H1 (cell line): ENCODE data around the gene MRPL32. TPM values are rescaled to one million over a fixed set of nuclear protein-coding genes. Genes with fewer than 3 reads are reported as not detected.
A peak's percentile ranks its signal among the peaks of the same experiment; 100 is the strongest.

Experiments
- CTCF ChIA-PET: fragments of 300-600 bp; sonication (Branson Sonifier 250); formaldehyde crosslinking; loops from one replicate; lab custom pipeline; 2021; ENCODE audit not compliant: partially characterized antibody; lab: Charles Lee
- POLR2A ChIA-PET: fragments of 300-600 bp; sonication (Branson Sonifier 250); formaldehyde crosslinking; loops from one replicate; lab custom pipeline; 2021; ENCODE audit warnings: inconsistent platforms; ENCODE audit not compliant: partially characterized antibody; lab: Charles Lee
- DNase-seq, 2 experiments: peaks; one replicate each; pipeline versions ENCODE4 v3.0.0 to v3.0.0-alpha.2; 2010 to 2022; ENCODE audit warnings: low spot score in 2 of 2, low read depth in 1 of 2, mixed read lengths in 1 of 2
- FAIRE-seq: peaks from 2 replicates; lab custom pipeline; 2011; peaks lifted over from hg19 to GRCh38; lab: Jason Lieb, UNC
- H2AFZ ChIP-seq: 2 replicates; pipeline ENCODE4 v1.8.1; 2012; ENCODE audit warnings: low read length, inconsistent platforms
- H2AK5ac ChIP-seq: 2 replicates; pipeline ENCODE4 v1.6.1; 2013; ENCODE audit warnings: low read depth, low read length
- H2BK120ac ChIP-seq: replicated peaks from 2 replicates; pipeline ENCODE3; 2013; ENCODE audit warnings: low read depth, low read length, inconsistent platforms
- H2BK12ac ChIP-seq: 2 replicates; pipeline ENCODE4 v1.6.1; 2013; ENCODE audit warnings: low read depth, low read length
- H2BK15ac ChIP-seq: 2 replicates; pipeline ENCODE4 v1.6.1; 2013; ENCODE audit warnings: low read length
- H2BK20ac ChIP-seq: 2 replicates; pipeline ENCODE4 v1.6.1; 2013; ENCODE audit warnings: low read length
- H2BK5ac ChIP-seq: 2 replicates; pipeline ENCODE4 v1.6.1; 2013; ENCODE audit warnings: low read depth, low read length
- H3K14ac ChIP-seq: 2 replicates; pipeline ENCODE4 v1.6.1; 2013; ENCODE audit warnings: inconsistent platforms; ENCODE audit not compliant: insufficient read length
- H3K18ac ChIP-seq: 2 replicates; pipeline ENCODE4 v1.6.1; 2013; ENCODE audit warnings: low read length; ENCODE audit errors: extremely low read depth
- H3K23ac ChIP-seq: 2 replicates; pipeline ENCODE4 v1.6.1; 2013; ENCODE audit warnings: inconsistent platforms; ENCODE audit not compliant: insufficient read length
- H3K23me2 ChIP-seq: 2 replicates; pipeline ENCODE4 v1.6.1; 2013; ENCODE audit warnings: low read depth, low read length
- H3K27ac ChIP-seq: 2 replicates; pipeline ENCODE4 v1.6.1; 2011; ENCODE audit warnings: low read depth, low read length, inconsistent platforms
- H3K27me3 ChIP-seq, 4 experiments: replicated peaks in 1 of 4; 1 replicate in 1 of 4; 2 replicates in 3 of 4; pipeline versions ENCODE4 v1.6.1 to v1.8.1; 2011 to 2013; ENCODE audit warnings: low read length in 3 of 4, mild to moderate bottlenecking in 3 of 4, inconsistent platforms in 2 of 4, mixed read lengths in 2 of 4, moderate library complexity in 1 of 4; ENCODE audit not compliant: control insufficient read depth in 3 of 4, insufficient read depth in 3 of 4; ENCODE audit errors: extremely low read depth in 1 of 4
- H3K36me3 ChIP-seq, 4 experiments: 2 replicates each; pipeline versions ENCODE4 v1.6.1 to v1.8.1; 2011 to 2013; ENCODE audit warnings: mild to moderate bottlenecking in 4 of 4, low read length in 3 of 4, moderate library complexity in 2 of 4, control low read depth in 1 of 4, inconsistent platforms in 1 of 4; ENCODE audit not compliant: insufficient read depth in 4 of 4, control insufficient read depth in 2 of 4
- H3K4ac ChIP-seq: replicated peaks from 2 replicates; pipeline ENCODE3; 2013; ENCODE audit warnings: low read length, low read depth, mixed read lengths, inconsistent platforms; ENCODE audit not compliant: insufficient read length
- H3K4me1 ChIP-seq, 4 experiments: replicated peaks in 1 of 4; 1 replicate in 1 of 4; 2 replicates in 3 of 4; pipeline versions ENCODE4 v1.6.1 to v1.8.1; 2011 to 2013; ENCODE audit warnings: low read length in 3 of 4, inconsistent platforms in 2 of 4, mixed read lengths in 1 of 4; ENCODE audit not compliant: insufficient read depth in 4 of 4, control insufficient read depth in 3 of 4
- H3K4me2 ChIP-seq, 2 experiments: 2 replicates each; pipeline versions ENCODE4 v1.6.1 to v1.8.1; 2011 to 2013; ENCODE audit warnings: low read depth in 2 of 2, low read length in 2 of 2, control low read depth in 1 of 2, inconsistent platforms in 1 of 2, mild to moderate bottlenecking in 1 of 2; ENCODE audit not compliant: insufficient read depth in 1 of 2
- H3K4me3 ChIP-seq, 4 experiments: fragments of 200-600, 300-600 bp in 1 of 4; sonication (generic), shearing (Covaris generic), sonication (Bioruptor Twin) in 1 of 4; 2 replicates each; pipeline versions ENCODE4 v1.5.1 to v1.8.1; 2011 to 2016; ENCODE audit warnings: low read length in 4 of 4, low read depth in 3 of 4, control low read depth in 2 of 4, inconsistent platforms in 2 of 4, mild to moderate bottlenecking in 2 of 4, mixed read lengths in 1 of 4, moderate library complexity in 1 of 4; ENCODE audit not compliant: insufficient read depth in 2 of 4; ENCODE audit errors: extremely low read depth in 1 of 4
- H3K56ac ChIP-seq: replicated peaks from 2 replicates; pipeline ENCODE3; 2013; ENCODE audit warnings: low read depth, mild to moderate bottlenecking, mixed read lengths, low read length, inconsistent platforms; ENCODE audit not compliant: insufficient read length
- H3K79me1 ChIP-seq: 2 replicates; pipeline ENCODE4 v1.6.1; 2013; ENCODE audit warnings: low read depth, low read length, control low read depth
- H3K79me2 ChIP-seq, 2 experiments: 2 replicates each; pipeline versions ENCODE4 v1.6.1 to v1.8.1; 2012 to 2013; ENCODE audit warnings: low read length in 2 of 2, mild to moderate bottlenecking in 2 of 2, inconsistent platforms in 1 of 2; ENCODE audit not compliant: insufficient read depth in 2 of 2, control insufficient read depth in 1 of 2
- H3K9ac ChIP-seq, 4 experiments: replicated peaks in 1 of 4; 1 replicate in 1 of 4; 2 replicates in 3 of 4; pipeline versions ENCODE4 v1.6.1 to v1.8.1; 2011 to 2013; ENCODE audit warnings: low read depth in 3 of 4, low read length in 3 of 4, control low read depth in 2 of 4, mild to moderate bottlenecking in 2 of 4, moderate library complexity in 2 of 4, inconsistent platforms in 1 of 4; ENCODE audit errors: extremely low read depth in 1 of 4
- H3K9me3 ChIP-seq, 2 experiments: 2 replicates each; pipeline versions ENCODE4 v1.6.1 to v1.8.1; 2012 to 2013; ENCODE audit warnings: mild to moderate bottlenecking in 2 of 2, moderate library complexity in 2 of 2, control low read depth in 1 of 2, inconsistent platforms in 1 of 2, low read depth in 1 of 2, low read length in 1 of 2, mixed read lengths in 1 of 2; ENCODE audit not compliant: insufficient read depth in 2 of 2
- H4K20me1 ChIP-seq, 2 experiments: replicated peaks in 1 of 2; 2 replicates each; pipeline versions ENCODE3 to v1.8.1; 2011 to 2013; ENCODE audit warnings: inconsistent platforms in 2 of 2, low read length in 2 of 2, mild to moderate bottlenecking in 1 of 2; ENCODE audit not compliant: insufficient read depth in 2 of 2, control insufficient read depth in 1 of 2
- H4K5ac ChIP-seq: 2 replicates; pipeline ENCODE4 v1.6.1; 2013; ENCODE audit warnings: low read length, low read depth, mixed read lengths, inconsistent platforms; ENCODE audit not compliant: insufficient read length
- H4K8ac ChIP-seq: 2 replicates; pipeline ENCODE4 v1.8.0; 2013; ENCODE audit warnings: mild to moderate bottlenecking, moderate library complexity, low read length, inconsistent platforms; ENCODE audit not compliant: insufficient read depth; ENCODE audit errors: extremely low read depth
- H4K91ac ChIP-seq: replicated peaks from 2 replicates; pipeline ENCODE3; 2013; ENCODE audit warnings: low read length, mixed read lengths, inconsistent platforms; ENCODE audit not compliant: insufficient read length
- BACH1 ChIP-seq: IDR thresholded peaks from 2 replicates; pipeline ENCODE4 v1.6.1; 2012; ENCODE audit warnings: low read length, improper control_type of control experiment
- CHD1 ChIP-seq: IDR thresholded peaks from 2 replicates; pipeline ENCODE4 v1.6.1; 2012; ENCODE audit warnings: low read depth, low read length, improper control_type of control experiment
- FOSL1 ChIP-seq: IDR thresholded peaks from 2 replicates; pipeline ENCODE4 v1.6.1; 2011; ENCODE audit warnings: mild to moderate bottlenecking, low read depth, low read length, moderate library complexity; ENCODE audit not compliant: insufficient read depth
- SIRT6 ChIP-seq: IDR thresholded peaks from one replicate; pipeline ENCODE4 v1.7.1; 2012; ENCODE audit warnings: low read length, inconsistent platforms
- SP4 ChIP-seq: IDR thresholded peaks from 2 replicates; pipeline ENCODE4 v1.6.1; 2012; ENCODE audit warnings: low read length, inconsistent platforms
- WGBS, 2 experiments: shearing (Covaris generic) in 1 of 2; methylation state at CpG; one replicate each; pipeline versions ENCODE4 v1.1.6 to v1.1.7; 2013 to 2015; ENCODE audit warnings: low lambda C conversion rate in 2 of 2, mixed read lengths in 2 of 2, inconsistent platforms in 1 of 2, low coverage in 1 of 2, missing lambda C conversion rate in 1 of 2; ENCODE audit not compliant: insufficient replicate concordance in 2 of 2, insufficient coverage in 1 of 2, insufficient read length in 1 of 2; ENCODE audit errors: extremely low coverage in 1 of 2, missing lambda C conversion rate in 1 of 2; 5-methylcytosine and 5-hydroxymethylcytosine counted together
- polyA plus RNA-seq, 7 experiments: library from polyadenylated mRNA; depleted of rRNA in 3 of 7; stranded (reverse) in 5 of 7; unstranded in 2 of 7; fragments of >200 nt in 5 of 7; fragments of 200-250 nt in 2 of 7; gene quantifications; 1 replicate in 5 of 7; 2 replicates in 1 of 7; 4 replicates in 1 of 7; pipeline versions ENCODE4 v1.2.1 to v1.2.3, GENCODE V29; 2011 to 2013; ENCODE audit warnings: missing spikeins in 2 of 7, mixed read lengths in 2 of 7
- total RNA-seq: library from RNA; stranded (reverse); fragmentation: NEBNext Ultra II Directional; extraction: Animal tissue kit (Norgen Biotek cat#: 25700); gene quantifications from 2 replicates; pipeline ENCODE4 v1.2.1, GENCODE V29; 2021

Gene MRPL32
- total and polyA plus RNA-seq, 2 of the 8 experiments (the other 6 are each of a cell fraction or from before 2014, with no cell fraction given): 50.9 to 97.2 TPM

- H2AK5ac ChIP-seq: no peak overlapping the region
- peaks cover 19 to 62% (median 47%) of the 10 kb centered on the region in 4 experiments for H3K36me3 ChIP-seq
- no peak overlapping the region for H2BK12ac ChIP-seq
- POLR2A ChIA-PET: interaction anchor here (1.0 to 13.6 kb wide), 2 partner anchors 10 to 33 kb away, joined by 3 to 112 read pairs; partner anchors contain the start of gene C7orf25
- H2AFZ ChIP-seq: no peak overlapping the region
- no peak overlapping the region for H3K18ac ChIP-seq
- no peak overlapping the region for H2BK120ac ChIP-seq
- H3K79me2 ChIP-seq: peaks cover 18 to 64% of the 10 kb centered on the region in 2 experiments
- no peaks in the 10 kb centered on the region for H3K27me3 ChIP-seq
- H3K23ac ChIP-seq: no peak overlapping the region
- H4K5ac ChIP-seq: no peak overlapping the region
- FAIRE-seq: peak; percentile 60
- H3K4me1 ChIP-seq: 0 out of 7 replicates have a peak, but pooled peaks cover 0 to 4% (median 0%) of the 10 kb centered on the region in 4 experiments
- H3K23me2 ChIP-seq: peaks cover 3% of the 10 kb centered on the region; the same call in 1 of the 2 replicates
- H3K4ac ChIP-seq: no peak overlapping the region
- H3K14ac ChIP-seq: no peak overlapping the region
- no peaks in the 10 kb centered on the region for H3K79me1 ChIP-seq
- no peak overlapping the region for H4K91ac ChIP-seq
- H4K8ac ChIP-seq: no peak overlapping the region
- H3K27ac ChIP-seq: no peak overlapping the region
- H3K56ac ChIP-seq: no peak overlapping the region
- CTCF ChIA-PET: interaction anchor here (1.4 kb wide), 1 partner anchor 15 kb away, joined by 4 read pairs; no protein-coding TSS in a partner anchor
- WGBS, 2 experiments: 92% methylated on average over 5 of the region's 5 CpGs; no CpG with 5 or more reads in 1 of the 2 experiments
- H2BK5ac ChIP-seq: no peak overlapping the region
- no peak for DNase-seq
- H3K4me3 ChIP-seq: no peak overlapping the region
- H3K9ac ChIP-seq: no peak overlapping the region
- no peak overlapping the region for H2BK15ac ChIP-seq
- H2BK20ac ChIP-seq: no peak overlapping the region
- H3K4me2 ChIP-seq: no peak overlapping the region
- peaks cover 8 to 9% of the 10 kb centered on the region in 2 experiments for H4K20me1 ChIP-seq
- TF ChIP-seq FOSL1 (no peak), CHD1 (no peak), SP4 (no peak), BACH1 (no peak), SIRT6 (no peak)
- H3K9me3 ChIP-seq: no peaks in the 10 kb centered on the region
Measured at GRCh38 chr7:42926204-42926603, 6.0 kb upstream of the MRPL32 start.
